Testis (tissue), 3 donors: ENCODE measurements around the gene GRAMD1A. TPM values are rescaled to one million over a fixed set of nuclear protein-coding genes. Genes with fewer than 3 reads are reported as not detected.

Experiments
- DNase-seq: peaks from one replicate; pipeline ENCODE4 v3.0.0-alpha.2; 2019
- H3K27ac ChIP-seq, 2 donors: fragments of 200-600 bp; sonication (generic); one replicate each; pipeline ENCODE4 v1.5.1; 2019
- H3K27me3 ChIP-seq: fragments of 200-600 bp; sonication (generic); one replicate; pipeline ENCODE4 v1.5.1; 2019
- H3K36me3 ChIP-seq: fragments of 200-600 bp; sonication (generic); one replicate; pipeline ENCODE4 v1.5.1; 2017; ENCODE audit warnings: low read depth; ENCODE audit errors: missing control alignments
- H3K4me1 ChIP-seq: fragments of 200-600 bp; sonication (generic); one replicate; pipeline ENCODE4 v1.5.1; 2019
- H3K4me3 ChIP-seq, 2 donors: fragments of 200-600 bp; sonication (generic); one replicate each; pipeline ENCODE4 v1.5.1; 2017 to 2019
- H3K9me3 ChIP-seq: fragments of 200-600 bp; sonication (generic); one replicate; pipeline ENCODE4 v1.5.1; 2017
- POLR2A ChIP-seq: fragments of 450-650 bp; IDR thresholded peaks from one replicate; pipeline ENCODE4 v1.6.1; 2017; ENCODE audit warnings: antibody characterized with exemption, mild to moderate bottlenecking, moderate library complexity
- WGBS, 2 donors: methylation state at CpG; one replicate each; pipeline ENCODE4 v1.1.5; 2018; 5-methylcytosine and 5-hydroxymethylcytosine counted together
- intact Hi-C: fragments of 100-400 bp; cut with DNase I; formaldehyde crosslinking; loops from one replicate; pipeline ENCODE4 v1.15.1; 2023; ENCODE audit warnings: low total_unique reads
- polyA plus RNA-seq: library from polyadenylated mRNA; stranded (reverse); fragments of 350-450 nt; fragmentation: Illumina TruSeq; extraction: RNeasy Lipid Tissue Mini Kit (QIAGEN cat#74804); gene quantifications from one replicate; pipeline ENCODE4 v1.2.3, GENCODE V29; 2014; ENCODE audit warnings: low read depth, low replicate concordance; ENCODE audit not compliant: insufficient read depth
- total RNA-seq, 2 donors: library from RNA; depleted of rRNA; stranded (reverse); fragments of >200 nt; gene quantifications; one replicate each; pipeline ENCODE4 v1.2.3, GENCODE V29; 2016
- TF ChIP-seq, protein P1 (sequence below), 3 experiments: fragments of 450-650 bp in 2 of 3; fragments of 200-600 bp in 1 of 3; sonication (generic) in 1 of 3; IDR thresholded peaks; one replicate each; pipeline ENCODE4 v1.5.1; 2016 to 2019; ENCODE audit warnings: antibody characterized with exemption in 3 of 3, mild to moderate bottlenecking in 2 of 3, moderate library complexity in 1 of 3

The GRAMD1A gene
- total and polyA plus RNA-seq, 3 donors from 2014 or later, result 62.8 to 99.3 (median 92.4) TPM

GRCh38 chr19:34979819-34980640 is 20.1 kb upstream of the GRAMD1A start:
- H3K4me3 ChIP-seq, result no peak overlapping the region
- DNase-seq, result no peak
- no peaks in the 10 kb centered on the region for H3K27me3 ChIP-seq
- intact Hi-C loops, result no loop called here
- no peak overlapping the region for H3K27ac ChIP-seq
- no peaks in the 10 kb centered on the region for H3K36me3 ChIP-seq
- 82 to 88% methylated on average over 12 of the region's 12 CpGs for WGBS, 2 donors
- no peaks in the 10 kb centered on the region for H3K4me1 ChIP-seq
- H3K9me3 ChIP-seq, result no peaks in the 10 kb centered on the region
- TF ChIP-seq, protein P1, sequence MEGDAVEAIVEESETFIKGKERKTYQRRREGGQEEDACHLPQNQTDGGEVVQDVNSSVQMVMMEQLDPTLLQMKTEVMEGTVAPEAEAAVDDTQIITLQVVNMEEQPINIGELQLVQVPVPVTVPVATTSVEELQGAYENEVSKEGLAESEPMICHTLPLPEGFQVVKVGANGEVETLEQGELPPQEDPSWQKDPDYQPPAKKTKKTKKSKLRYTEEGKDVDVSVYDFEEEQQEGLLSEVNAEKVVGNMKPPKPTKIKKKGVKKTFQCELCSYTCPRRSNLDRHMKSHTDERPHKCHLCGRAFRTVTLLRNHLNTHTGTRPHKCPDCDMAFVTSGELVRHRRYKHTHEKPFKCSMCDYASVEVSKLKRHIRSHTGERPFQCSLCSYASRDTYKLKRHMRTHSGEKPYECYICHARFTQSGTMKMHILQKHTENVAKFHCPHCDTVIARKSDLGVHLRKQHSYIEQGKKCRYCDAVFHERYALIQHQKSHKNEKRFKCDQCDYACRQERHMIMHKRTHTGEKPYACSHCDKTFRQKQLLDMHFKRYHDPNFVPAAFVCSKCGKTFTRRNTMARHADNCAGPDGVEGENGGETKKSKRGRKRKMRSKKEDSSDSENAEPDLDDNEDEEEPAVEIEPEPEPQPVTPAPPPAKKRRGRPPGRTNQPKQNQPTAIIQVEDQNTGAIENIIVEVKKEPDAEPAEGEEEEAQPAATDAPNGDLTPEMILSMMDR (IDR thresholded peaks at IDR 0.05), result no peak
- TF ChIP-seq POLR2A, result no peak

- TF ChIP-seq POLR2A, result no peak
- TF ChIP-seq, protein P1 (IDR thresholded peaks at IDR 0.05), result no peak
- H3K27me3 ChIP-seq, result no peaks in the 10 kb centered on the region
- intact Hi-C loops, result no loop called here
- DNase-seq, result no peak
- no peaks in the 10 kb centered on the region for H3K9me3 ChIP-seq
- H3K4me1 ChIP-seq, result no peaks in the 10 kb centered on the region
- no peaks in the 10 kb centered on the region for H3K36me3 ChIP-seq
- no peak overlapping the region for H3K27ac ChIP-seq
- H3K4me3 ChIP-seq, result no peak overlapping the region
- WGBS, 2 donors, result 59 to 75% methylated on average over 5 of the region's 5 CpGs
These were observed 17.8 kb upstream of the GRAMD1A start for GRCh38 chr19:34982275-34982674.

DNA sequence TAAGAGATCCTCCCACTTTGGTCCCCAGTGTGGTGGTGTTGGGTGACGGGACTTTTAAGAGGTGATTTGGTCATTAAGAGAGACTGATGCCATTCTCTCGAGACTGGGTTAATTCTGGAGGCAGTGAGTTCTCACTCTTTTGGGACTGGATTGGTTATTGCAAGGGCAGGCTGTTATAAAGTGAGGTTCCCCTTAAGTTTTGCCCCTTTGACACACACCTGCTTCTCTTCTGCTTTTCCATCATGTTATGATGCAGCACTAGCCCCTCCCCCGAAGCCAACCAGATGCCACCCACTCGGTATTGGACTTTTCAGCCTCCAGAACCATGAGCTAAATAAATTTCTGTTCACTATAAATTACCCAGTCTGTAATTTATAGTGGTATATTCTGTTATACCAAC is 16.3 kb upstream of the GRAMD1A start:
- H3K4me3 ChIP-seq, result no peak overlapping the region
- intact Hi-C loops, result no loop called here
- no peak for DNase-seq
- no peaks in the 10 kb centered on the region for H3K36me3 ChIP-seq
- no peaks in the 10 kb centered on the region for H3K4me1 ChIP-seq
- H3K27me3 ChIP-seq, result no peaks in the 10 kb centered on the region
- no peak overlapping the region for H3K27ac ChIP-seq
- H3K9me3 ChIP-seq, result no peaks in the 10 kb centered on the region
- TF ChIP-seq, protein P1 (IDR thresholded peaks at IDR 0.05), result no peak
- TF ChIP-seq POLR2A, result no peak
- 94% methylated on average over 4 of the region's 4 CpGs for WGBS, 2 donors

DNA sequence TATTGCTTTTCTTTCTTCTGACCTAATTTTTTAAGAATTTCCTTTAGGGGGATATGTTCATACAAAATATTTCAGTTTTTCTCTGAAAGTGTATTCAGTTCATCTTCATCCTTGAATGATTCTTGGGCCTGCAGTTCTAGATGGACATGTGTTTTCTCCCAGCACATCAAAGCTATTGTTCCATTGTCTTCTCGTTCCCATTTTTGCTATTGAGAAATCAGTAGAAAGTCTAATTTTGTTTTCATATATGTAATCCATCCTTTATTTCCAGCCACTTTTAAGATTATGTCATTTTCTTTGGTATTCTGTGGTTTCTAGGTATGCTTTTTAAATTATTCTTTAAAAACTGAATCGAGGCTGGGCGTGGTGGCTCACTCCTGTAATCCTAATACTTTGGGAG is 15.8 kb upstream of the GRAMD1A start:
- TF ChIP-seq POLR2A, result no peak
- TF ChIP-seq, protein P1 (IDR thresholded peaks at IDR 0.05), result no peak
- Histone ChIP-seq H3K9me3 (no peaks in the 10 kb centered on the region), H3K27ac (no peak overlapping the region), H3K36me3 (no peaks in the 10 kb centered on the region), H3K4me1 (no peaks in the 10 kb centered on the region), H3K4me3 (no peak overlapping the region), H3K27me3 (no peaks in the 10 kb centered on the region)
- no peak for DNase-seq
- WGBS, 2 donors, result 94% methylated on average over 3 of the region's 3 CpGs
- intact Hi-C loops, result no loop called here
